ENCODE measurements around the gene SP8. TPM values are rescaled to one million over a fixed set of nuclear protein-coding genes. Genes with fewer than 3 reads are reported as not detected.
A peak's percentile ranks its signal among the peaks of the same experiment; 100 is the strongest.

The SP8 gene
- total RNA-seq, 1 donor from 2014 or later: 0.70 TPM

GRCh38 chr7:20786421-20786778, 286 bp downstream of the SP8 start:
- Mint-ChIP-seq H3K27me3 (ENCODE audit: low read depth, unreplicated experiment) (peaks cover 65% of the 10 kb centered on the region), H3K27ac (ENCODE audit: unreplicated experiment) (peak overlapping the region; percentile 64), H3K4me1 (ENCODE audit: low read depth, unreplicated experiment) (peaks cover 2% of the 10 kb centered on the region), H3K36me3 (ENCODE audit: low read depth, unreplicated experiment) (no peaks in the 10 kb centered on the region), H3K4me3 (ENCODE audit: unreplicated experiment) (peak overlapping the region; percentile 62), H3K9me3 (ENCODE audit: unreplicated experiment) (peaks cover 7% of the 10 kb centered on the region)
- Histone ChIP-seq H3K4me3 (ENCODE audit: insufficient read depth, low read depth, low read length) (peak overlapping the region; percentile 62), H3K27me3 (ENCODE audit: insufficient read depth, low read length) (peaks cover 82% of the 10 kb centered on the region), H3K4me1 (ENCODE audit: insufficient read depth, low read length) (peaks cover 10% of the 10 kb centered on the region), H4K20me1 (ENCODE audit: insufficient read depth, low read length) (peaks cover 2% of the 10 kb centered on the region), H3K27ac (ENCODE audit: low read depth, low read length) (no peak overlapping the region), H3K4me2 (ENCODE audit: low read length) (peak overlapping the region; percentile 94), H3K9me3 (ENCODE audit: insufficient read depth, low read depth, low read length) (no peaks in the 10 kb centered on the region), H3K9ac (ENCODE audit: low read length) (no peak overlapping the region), H3K79me2 (ENCODE audit: insufficient read depth, low read length) (no peaks in the 10 kb centered on the region), H2AFZ (ENCODE audit: low read depth, low read length) (peak overlapping the region; percentile 73), H3K36me3 (ENCODE audit: insufficient read depth, low read length) (no peaks in the 10 kb centered on the region)
- FAIRE-seq: no peak
- no peak for DNase-seq (ENCODE audit: low read depth)
- no peak for TF ChIP-seq EZH2 (IDR thresholded peaks at IDR 0.05; ENCODE audit: insufficient read depth, low read length)
- no peak for TF ChIP-seq CTCF (IDR thresholded peaks at IDR 0.05; ENCODE audit: insufficient read depth, low read depth, low read length)

- H3K9me3 ChIP-seq (ENCODE audit: insufficient read depth, low read depth, low read length): no peaks in the 10 kb centered on the region
Measured at GRCh38 chr7:20786049-20786412, 655 bp downstream of the SP8 start.

More at GRCh38 chr7:20786049-20786412, 655 bp downstream of the SP8 start:
- Histone ChIP-seq H3K4me3 (ENCODE audit: insufficient read depth, low read depth, low read length) (peak overlapping the region; percentile 62), H3K27ac (ENCODE audit: low read depth, low read length) (no peak overlapping the region), H3K4me1 (ENCODE audit: insufficient read depth, low read length) (peaks cover 10% of the 10 kb centered on the region), H3K36me3 (ENCODE audit: insufficient read depth, low read length) (no peaks in the 10 kb centered on the region), H3K79me2 (ENCODE audit: insufficient read depth, low read length) (no peaks in the 10 kb centered on the region), H3K27me3 (ENCODE audit: insufficient read depth, low read length) (peaks cover 78% of the 10 kb centered on the region), H2AFZ (ENCODE audit: low read depth, low read length) (peak overlapping the region; percentile 73), H4K20me1 (ENCODE audit: insufficient read depth, low read length) (no peaks in the 10 kb centered on the region), H3K4me2 (ENCODE audit: low read length) (peak overlapping the region; percentile 94), H3K9ac (ENCODE audit: low read length) (no peak overlapping the region)
- H3K36me3 Mint-ChIP-seq (ENCODE audit: low read depth, unreplicated experiment): no peaks in the 10 kb centered on the region
- H3K4me1 Mint-ChIP-seq (ENCODE audit: low read depth, unreplicated experiment): peaks cover 2% of the 10 kb centered on the region
- peaks cover 7% of the 10 kb centered on the region for H3K9me3 Mint-ChIP-seq (ENCODE audit: unreplicated experiment)
- no peak for TF ChIP-seq CTCF (IDR thresholded peaks at IDR 0.05; ENCODE audit: insufficient read depth, low read depth, low read length)
- TF ChIP-seq EZH2 (IDR thresholded peaks at IDR 0.05; ENCODE audit: insufficient read depth, low read length): no peak
- DNase-seq (ENCODE audit: low read depth): no peak
- no peak for FAIRE-seq
- peak overlapping the region; percentile 64 for H3K27ac Mint-ChIP-seq (ENCODE audit: unreplicated experiment)
- H3K4me3 Mint-ChIP-seq (ENCODE audit: unreplicated experiment): peak overlapping the region; percentile 62
- peaks cover 64% of the 10 kb centered on the region for H3K27me3 Mint-ChIP-seq (ENCODE audit: low read depth, unreplicated experiment)

Measured in astrocyte (in vitro differentiated cells and primary cell).